ENCODE measurements around the gene DCAF6.
"Not testable (repeated sequence)": the region's sequence is repeated elsewhere in the genome, so short reads cannot be mapped to it uniquely, and the experiment has no call there.

DCAF6 gene

GRCh38 chr1:168031627-168032026 lies 95.1 kb downstream of the DCAF6 start:
- no peak for DNase-seq (ENCODE audit: low spot score)

GRCh38 chr1:168032029-168032428 lies 95.5 kb downstream of the DCAF6 start:
- DNase-seq (ENCODE audit: low spot score), result no peak

GRCh38 chr1:168035345-168035744 lies 98.9 kb downstream of the DCAF6 start:
- no peak for DNase-seq (ENCODE audit: low spot score)

- DNase-seq (ENCODE audit: low spot score), result no peak
Measured at GRCh38 chr1:168042362-168042761, 105.9 kb downstream of the DCAF6 start.

- DNase-seq (ENCODE audit: low spot score), result no peak
Measured at GRCh38 chr1:168045311-168045710, 108.8 kb downstream of the DCAF6 start.

GRCh38 chr1:168050307-168050706 lies 113.8 kb downstream of the DCAF6 start:
- no peak for DNase-seq (ENCODE audit: low spot score)

DNA sequence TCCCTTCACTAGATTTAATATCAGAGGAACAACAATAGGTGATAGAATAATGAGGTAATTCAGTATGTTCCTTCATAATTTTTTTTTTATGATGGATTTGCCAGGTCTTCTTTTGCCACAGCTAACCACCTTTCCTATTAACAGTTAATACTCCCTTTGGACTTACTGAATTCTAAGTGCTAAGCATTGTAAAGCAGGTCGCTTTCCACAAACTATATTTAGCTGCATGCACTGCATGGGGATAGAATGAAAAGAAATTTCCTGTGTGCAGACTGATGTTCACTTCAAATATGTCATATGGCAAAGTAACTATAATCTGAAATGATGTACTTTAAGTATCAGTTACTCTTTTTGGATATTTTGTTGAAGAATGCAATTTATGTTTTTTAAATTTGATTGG lies 114.4 kb downstream of the DCAF6 start:
- DNase-seq (ENCODE audit: low spot score), result no peak

DNA sequence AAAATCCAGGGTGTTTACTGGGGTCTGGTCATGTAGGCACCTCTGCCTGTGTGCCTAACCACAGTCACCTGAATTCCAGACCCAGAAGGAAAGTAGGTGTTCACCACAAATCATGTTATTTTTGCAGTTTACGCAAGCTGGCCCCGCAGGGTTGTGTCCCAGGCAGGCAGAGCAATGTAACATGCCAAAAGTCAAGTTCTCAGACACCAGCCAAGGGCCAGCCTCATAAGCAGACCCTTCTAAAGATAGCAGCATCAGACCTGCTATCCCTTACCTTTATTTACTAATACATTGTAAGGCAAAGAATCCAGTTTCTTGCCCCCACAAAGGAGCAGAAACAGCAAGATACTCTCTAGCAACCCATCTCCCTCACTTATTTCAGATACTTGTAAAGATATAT lies 117.2 kb downstream of the DCAF6 start:
- DNase-seq (ENCODE audit: low spot score), result no peak

GRCh38 chr1:168054117-168054516 lies 117.6 kb downstream of the DCAF6 start:
- no peak for DNase-seq (ENCODE audit: low spot score)

- not testable (repeated sequence) for DNase-seq (ENCODE audit: low spot score)
Measured at GRCh38 chr1:168056152-168056551, 119.7 kb downstream of the DCAF6 start.

DNA sequence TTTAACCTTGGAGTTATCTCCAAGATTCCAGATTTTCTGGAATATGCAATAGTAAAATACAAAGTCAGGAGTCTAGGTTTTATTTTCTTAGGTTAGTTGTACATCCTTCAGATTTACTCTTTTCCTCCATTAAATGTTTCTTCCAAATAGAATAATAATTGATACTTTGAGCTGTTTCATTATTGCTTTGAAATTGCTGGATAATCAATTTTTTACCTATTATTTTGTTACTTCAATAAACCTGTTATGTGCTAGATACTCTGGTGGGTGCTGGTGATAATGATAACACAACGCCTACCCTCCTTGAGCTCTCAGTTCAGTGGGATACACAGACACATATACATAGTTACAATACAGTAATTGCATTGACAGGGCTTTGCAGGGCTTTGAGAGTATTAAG lies 120.9 kb downstream of the DCAF6 start:
- no peak for DNase-seq (ENCODE audit: low spot score)

DNA sequence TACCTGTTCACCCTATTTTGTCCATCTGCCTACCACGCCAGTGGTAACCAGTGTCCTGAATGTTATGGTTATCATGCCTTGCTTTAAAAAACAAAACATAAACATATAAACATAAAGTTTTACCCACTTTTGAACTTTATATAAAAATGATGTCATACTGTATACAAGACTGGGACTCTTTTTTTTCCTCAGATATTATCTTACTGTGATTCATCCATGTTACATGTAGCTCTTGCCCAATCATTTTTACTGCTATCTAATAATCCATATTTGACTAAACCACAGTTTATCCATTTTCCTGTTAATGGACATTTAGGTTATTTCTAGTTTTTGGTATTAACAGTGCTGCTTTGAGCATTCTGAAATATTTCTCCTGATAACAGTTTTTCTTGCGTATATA lies 121.4 kb downstream of the DCAF6 start:
- no peak for DNase-seq (ENCODE audit: low spot score)

DNA sequence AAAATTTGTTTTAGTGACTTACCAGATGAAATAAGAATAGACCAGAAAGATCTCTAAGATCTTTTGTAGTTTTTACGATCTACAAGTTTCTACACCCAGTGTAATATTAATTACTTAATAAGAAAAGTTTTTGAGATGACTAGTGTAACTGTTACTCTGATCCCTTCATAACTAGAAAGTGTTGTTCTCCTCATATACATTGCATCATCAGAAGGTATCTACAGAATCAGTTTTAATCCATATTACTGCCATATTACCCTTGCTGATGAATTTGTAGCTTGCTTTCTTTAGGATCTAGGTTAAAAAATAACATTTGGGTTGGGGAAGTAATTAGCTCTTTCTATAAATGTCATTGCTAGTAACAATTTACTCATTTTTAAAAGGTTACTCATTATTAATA lies 127.7 kb downstream of the DCAF6 start:
- DNase-seq (ENCODE audit: low spot score), result no peak

- DNase-seq (ENCODE audit: low spot score), result no peak
Measured at GRCh38 chr1:168065506-168065905, 129.0 kb downstream of the DCAF6 start.

DNA sequence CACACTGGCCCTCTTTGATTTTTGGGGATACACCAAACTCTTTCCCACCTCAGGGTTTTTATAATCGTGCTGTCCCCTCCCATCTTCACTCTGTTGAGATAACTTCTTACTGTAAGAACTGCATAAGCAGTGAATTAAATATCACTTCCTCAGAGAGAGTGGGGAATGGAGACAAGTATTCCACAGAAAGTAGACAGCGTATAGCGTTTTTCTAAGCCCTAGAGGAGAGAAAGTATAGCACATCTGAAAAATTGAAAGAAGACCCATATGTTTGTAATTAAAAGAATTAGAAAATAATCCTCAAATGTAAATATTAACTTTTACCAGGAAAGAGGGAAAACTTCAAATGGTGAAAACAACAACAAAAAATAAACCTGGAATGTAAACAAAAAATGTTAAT lies 132.9 kb downstream of the DCAF6 start:
- DNase-seq (ENCODE audit: low spot score), result no peak

DNA sequence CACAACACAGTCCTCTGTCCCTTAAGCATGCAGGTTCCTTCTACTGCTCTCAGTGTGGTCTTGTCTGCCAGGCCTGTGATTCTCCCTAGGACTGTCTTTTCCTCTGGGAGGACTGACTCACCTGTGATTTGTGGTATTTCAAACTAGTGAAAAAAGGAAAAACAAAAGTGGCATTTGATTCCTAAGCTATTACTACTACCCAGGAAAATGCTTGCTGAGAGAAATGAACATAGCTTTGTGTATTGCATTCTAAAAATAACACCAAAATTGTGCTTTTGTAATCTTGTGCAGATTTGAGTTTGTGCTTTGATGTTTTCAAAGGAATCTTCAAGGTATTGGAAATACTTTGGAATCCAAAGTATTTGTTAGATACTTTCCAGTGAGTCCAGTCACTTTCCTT lies 143.3 kb downstream of the DCAF6 start:
- DNase-seq (ENCODE audit: low spot score), result no peak

- DNase-seq (ENCODE audit: low spot score), result no peak
Measured at GRCh38 chr1:168081373-168082007, 145.0 kb downstream of the DCAF6 start.

DNA sequence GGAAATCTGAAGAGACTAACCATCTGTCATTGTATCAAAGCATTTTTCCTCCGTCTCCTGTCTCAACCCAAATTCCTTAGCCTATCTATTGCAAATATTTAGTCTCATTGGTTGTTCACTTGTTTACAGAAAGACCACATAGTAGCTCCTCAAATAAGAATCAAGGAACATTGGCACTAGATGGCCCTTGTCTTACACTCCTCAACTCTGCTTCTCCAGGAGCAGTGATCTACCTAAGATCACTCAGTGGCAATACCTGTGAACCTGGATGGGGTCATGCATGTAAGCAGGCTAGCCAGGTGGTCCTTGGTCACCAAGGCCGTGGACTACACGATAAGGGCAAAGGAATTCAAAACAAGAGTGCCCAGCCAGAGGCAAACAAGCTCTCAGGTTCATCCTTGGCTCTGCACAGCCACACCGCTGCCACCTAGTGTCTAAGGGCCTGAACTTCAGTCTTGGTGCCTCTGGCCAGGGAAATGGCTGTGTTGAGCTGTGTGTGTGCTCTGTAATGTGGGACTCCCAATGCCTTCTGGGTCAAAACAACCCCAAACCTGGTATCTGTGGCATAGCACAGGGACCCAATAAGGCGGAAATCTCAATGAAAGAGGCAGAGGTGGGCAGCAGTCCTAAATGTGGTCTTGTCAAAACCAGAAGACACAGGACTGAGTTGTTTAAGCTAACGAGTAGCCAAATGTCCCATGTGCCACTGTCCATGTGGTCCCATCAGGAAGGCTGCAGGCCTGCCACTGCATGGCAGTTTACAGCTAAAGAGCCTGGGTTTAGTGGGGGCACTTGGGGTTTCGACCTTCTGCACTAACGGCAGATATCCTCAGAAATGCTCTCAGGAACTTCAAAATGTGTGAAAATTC lies 145.8 kb downstream of the DCAF6 start:
- peak; percentile 81 for DNase-seq (ENCODE audit: low spot score)

DNA sequence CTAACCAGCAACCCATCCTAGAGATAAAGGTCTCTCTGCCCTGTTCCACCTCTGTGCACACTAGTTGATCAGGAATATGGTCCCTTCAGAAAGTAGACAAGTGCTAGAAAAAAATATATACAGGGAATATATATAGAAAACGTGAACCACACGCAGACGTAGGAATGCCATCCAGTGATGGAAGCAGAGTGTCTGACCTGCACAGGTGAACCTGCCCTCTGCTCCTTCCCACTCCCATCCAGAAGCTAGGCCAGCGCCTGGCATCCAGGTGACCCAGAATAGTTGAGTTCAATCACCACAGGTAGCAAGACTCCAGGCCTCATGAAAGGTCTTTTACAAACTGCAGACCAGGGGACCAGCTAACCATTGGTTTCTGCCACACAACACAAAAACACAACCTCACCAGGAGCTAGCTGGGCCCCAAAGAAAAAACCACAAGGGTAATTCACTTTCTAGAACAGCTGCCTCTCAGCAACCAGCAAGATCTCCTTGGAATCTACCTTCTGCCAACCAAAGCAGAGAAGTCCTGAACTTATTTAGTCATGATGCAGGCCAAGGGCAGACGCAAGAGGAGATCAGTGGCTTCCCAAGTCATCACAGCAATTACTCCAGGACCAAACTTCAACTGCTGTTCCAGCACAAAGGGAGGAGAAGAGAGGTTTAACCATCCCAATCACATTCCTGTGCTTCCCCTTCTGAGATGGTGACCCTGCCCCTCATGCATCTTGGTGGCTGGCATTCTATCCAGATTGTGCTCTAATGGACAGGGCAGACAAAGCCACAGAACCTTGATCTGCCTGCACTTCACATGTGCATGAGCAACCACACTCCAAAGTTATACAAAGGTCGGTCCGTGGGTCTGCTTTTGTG lies 147.2 kb downstream of the DCAF6 start:
- no peak for DNase-seq (ENCODE audit: low spot score)

DNA sequence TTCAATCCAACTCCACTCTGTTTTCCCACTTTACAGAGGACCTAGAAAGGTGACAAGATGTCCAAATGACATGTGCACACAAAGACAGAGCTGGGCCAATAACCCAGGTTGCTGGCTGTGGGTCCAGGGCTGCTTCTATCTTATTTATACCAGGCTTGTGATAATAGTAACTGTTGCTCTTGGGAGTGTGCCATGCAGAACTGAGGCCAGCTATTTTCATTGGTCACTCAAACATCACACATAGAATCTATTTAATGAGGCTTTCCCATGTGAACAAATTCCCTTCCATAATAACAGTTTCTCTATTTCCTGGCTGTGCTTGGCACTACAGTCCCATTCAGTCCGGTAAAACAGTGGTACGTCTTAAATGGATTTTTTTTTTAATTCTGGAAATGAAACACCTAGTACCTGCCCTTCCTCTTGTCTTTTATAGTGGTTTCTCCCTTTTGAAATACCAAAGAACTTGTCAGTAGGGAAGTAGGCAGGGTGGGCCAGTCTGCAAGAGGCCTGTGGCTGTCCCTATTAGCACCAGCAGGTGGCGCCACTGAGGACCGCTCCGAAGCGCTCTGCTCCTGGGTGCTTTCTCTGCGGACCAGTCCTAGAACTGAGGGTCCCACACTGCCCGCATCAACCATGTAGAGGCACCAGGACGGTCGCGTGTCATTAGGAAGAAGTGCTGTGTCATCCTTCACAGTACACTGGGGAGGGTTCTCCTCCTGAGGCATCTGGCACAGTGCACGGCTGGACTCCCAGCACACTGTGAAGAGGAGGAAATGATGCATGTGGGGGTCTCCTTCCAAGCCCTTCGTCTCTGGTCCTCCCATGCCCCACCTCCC lies 148.1 kb downstream of the DCAF6 start:
- peak; percentile 80 for DNase-seq (ENCODE audit: low spot score)

DNA sequence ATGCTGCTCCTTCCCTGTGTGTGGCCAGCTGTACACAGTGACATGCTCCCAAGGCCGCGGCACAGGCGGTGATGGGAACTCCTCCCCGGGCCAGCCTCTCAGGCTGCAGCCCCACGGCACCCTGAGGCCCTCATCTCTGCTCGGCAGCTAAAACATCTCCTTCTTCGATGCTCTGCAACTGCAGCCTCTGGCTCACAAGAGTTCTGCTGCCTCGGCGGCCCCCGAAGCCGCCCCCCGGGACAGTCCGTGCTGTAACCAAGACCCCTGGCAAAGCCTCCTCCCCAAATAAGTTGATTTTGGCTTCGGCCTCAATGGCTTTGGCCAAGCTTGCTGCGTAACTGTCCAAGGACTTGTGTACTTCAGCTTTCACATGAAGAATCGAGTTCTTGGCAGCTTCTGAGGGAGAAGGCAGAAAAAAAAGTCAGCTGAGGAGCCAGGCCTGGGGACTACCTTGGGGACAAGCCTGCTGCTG lies 149.0 kb downstream of the DCAF6 start:
- DNase-seq (ENCODE audit: low spot score), result no peak

DNA sequence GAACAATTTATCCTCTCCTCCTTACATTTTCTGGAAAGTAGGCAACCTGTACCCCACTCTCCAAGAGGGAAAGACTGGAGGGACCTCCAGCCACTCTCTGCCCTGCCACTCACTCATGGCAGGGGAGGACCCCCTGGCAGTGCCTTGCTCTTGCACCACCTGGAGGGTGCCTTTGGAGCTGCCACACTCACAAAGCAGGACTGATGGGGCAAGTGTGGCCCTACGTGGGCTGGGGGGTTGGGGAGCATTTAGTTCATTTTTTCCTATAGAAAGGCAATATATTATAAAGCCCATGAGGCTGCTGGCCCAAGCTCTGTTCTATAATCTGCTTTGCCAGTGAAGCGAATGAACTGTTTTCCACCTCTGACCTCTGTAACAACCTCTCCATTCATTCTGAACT lies 150.0 kb downstream of the DCAF6 start:
- no peak for DNase-seq (ENCODE audit: low spot score)

Measured in ecto neural progenitor cell (in vitro differentiated cells).